HG02970 (cell line): ENCODE measurements around the gene LARGE1.

Source experiments
- ATAC-seq: cut with Tn5 transposase; IDR thresholded peaks from one replicate; pipeline ENCODE4 v1.9.1; 2021; ENCODE audit warnings: mild to moderate bottlenecking, moderate library complexity, moderate number of reproducible peaks; ENCODE audit not compliant: unreplicated experiment, low FRiP score

Gene LARGE1

DNA sequence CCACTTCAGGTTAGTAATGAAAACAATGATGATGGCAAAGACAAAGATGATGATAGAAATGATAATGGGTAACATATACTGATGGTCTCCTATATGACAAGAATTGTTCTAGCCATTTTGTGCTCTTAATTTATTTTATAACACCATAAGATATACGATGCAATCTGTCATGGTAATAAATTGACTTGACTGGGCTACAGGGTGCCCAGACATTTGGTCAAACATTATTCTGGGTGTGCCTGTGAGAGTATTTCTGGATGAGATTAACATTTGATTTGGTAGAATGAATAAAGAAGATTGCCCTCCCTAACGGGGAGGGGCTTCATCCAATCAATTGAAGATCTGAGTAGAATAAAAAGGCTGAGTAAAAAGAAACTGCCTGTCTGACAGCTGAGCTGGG, 237.3 kb downstream of the LARGE1 start:
- ATAC-seq, result no peak

DNA sequence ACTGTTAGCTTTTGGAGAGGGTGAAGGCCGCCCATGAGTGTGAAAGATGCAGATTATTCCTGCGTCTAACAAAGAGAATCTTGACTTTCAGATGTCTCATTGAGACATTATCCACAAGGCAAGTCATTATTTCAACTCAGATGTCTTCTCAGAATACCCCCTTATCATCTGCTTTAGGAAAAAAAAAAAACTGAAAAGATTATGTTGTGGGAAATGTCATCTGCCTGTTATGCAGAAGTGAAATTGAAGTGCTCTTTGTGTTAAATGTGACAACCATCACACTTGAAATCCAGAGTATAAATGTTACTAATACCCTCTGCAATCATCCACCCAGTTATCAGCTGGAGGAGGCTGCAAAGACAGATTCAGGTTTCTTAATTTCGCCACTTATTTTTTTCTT, 239.6 kb downstream of the LARGE1 start:
- ATAC-seq, result no peak

- ATAC-seq, result no peak
Observed at GRCh38 chr22:33678523-33678922, 241.8 kb downstream of the LARGE1 start.

DNA sequence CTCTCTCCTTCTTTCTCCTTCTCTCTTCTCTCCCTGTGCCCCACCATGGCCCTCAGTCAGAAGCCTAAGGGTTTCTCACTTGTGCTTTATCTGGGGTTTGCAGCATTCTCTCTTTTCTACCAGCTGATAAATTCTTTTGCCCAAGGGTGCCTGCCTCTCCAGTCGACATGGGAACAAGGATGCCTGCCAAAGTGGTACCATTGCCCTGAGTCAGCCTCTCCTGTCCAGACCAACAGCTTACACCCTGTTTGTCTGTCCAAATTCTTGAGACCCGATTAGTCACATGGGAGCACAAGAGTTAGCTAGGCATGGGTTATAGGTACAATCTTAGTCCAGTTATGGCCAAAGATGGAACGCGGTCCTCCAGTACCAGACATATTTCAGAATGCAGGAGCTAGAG, 242.7 kb downstream of the LARGE1 start:
- no peak for ATAC-seq

DNA sequence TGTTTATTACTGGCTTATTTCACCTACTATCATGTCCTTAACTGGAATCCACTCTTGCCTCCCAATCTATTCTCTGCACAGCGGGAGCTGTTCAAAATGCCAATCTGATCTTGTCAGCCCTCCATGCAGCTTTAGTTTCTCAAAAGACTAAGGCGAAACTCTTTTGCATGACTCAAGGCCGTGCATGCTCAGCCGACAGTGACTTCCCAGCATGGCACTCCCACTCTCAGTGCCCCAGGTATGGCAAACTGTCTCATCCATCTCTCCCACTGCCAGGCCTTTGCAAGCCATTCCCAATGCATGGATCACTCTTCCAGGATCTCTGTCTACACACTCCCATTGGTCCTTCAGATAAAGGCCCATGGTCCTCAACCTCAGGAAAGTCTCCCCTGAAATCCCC, 245.9 kb downstream of the LARGE1 start:
- no peak for ATAC-seq

DNA sequence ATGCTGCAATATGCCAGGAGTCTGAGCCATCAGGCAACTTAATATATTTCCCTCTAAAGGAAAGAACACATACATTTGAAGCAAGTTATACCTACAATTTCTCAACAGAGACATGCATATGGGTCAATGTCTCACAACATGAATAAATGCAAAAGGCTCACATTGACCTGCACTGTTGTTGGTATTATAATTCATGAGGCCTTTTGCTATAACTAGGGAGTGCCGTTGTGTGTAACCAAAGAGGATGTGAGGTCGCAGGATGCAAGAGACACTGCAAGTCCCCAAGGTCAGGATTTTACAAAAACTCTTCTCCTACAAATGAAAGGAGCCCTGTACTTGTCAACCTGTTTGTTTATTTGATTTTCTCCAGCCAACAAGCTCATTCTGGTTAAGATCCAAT, 250.5 kb downstream of the LARGE1 start:
- no peak for ATAC-seq

DNA sequence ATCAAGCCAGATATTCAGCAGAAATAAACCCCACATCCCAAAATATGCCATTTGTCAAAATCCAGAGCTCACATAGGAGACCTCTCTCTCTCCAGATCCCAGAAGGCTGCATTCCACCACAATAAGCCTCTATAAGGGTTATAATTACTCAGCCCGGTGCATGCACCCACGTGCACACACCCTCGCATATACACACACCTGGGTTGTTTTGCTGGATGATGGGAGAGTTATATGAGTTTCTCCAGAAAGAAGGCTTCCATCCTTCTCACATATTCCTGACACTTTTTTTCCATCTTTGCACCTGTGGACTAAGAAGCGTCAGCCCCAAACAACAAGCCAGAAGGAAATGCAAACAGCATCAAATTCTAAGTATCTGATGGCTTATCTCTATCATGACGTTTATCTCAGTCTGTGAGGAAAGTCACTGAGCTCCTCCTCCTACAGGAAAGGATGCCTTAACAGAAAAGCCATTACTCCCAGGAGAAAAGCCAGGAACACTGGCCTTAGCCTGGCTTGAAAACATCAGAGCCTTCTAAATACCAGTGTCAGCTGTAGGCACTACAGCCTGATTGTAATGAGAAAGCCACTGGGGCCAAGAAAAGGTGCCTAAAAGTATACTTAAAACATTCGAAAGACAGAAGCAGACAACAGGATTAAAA, 253.2 kb downstream of the LARGE1 start:
- no peak for ATAC-seq

- no peak for ATAC-seq
Observed at GRCh38 chr22:33666279-33666960, 253.9 kb downstream of the LARGE1 start.

GRCh38 chr22:33659448-33659847, 260.8 kb downstream of the LARGE1 start:
- no peak for ATAC-seq

DNA sequence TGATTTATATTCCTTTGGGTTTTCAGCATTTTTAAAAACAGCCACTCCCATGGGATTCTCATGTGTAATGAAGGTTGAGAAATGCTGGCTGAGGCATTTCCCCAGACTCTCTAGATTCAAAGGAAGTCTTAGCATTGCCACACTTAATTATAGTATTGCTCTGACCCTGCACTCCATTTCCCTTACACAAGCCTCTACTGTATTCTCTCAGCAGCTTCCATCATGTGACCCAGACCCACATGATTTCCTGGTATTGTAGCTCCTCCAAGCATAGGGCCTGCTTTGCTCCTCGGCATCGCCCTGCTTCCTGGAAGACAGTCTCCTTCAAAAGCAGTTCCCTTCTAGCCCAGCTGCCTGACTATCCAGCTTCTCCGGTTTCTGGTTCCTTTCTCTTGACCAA, 261.5 kb downstream of the LARGE1 start:
- no peak for ATAC-seq

DNA sequence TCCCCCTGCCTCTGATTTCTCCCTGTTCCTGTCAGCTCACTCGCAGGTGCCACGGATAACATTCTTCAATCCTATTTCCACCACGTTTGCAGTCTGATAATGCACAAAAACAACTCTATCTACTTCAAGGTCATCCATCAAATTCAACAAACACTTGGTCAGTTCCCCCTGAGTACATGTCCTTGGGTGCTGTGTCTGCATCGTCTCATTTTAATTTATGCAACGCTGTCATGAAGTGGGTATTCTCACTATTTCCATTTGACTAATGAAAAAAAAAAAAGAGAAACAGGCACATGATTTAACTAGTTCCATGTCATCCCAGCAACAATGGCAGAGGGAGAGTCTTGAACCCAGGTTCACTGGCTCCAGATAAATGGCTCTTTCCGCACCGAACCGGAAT, 262.6 kb downstream of the LARGE1 start:
- ATAC-seq, result no peak

DNA sequence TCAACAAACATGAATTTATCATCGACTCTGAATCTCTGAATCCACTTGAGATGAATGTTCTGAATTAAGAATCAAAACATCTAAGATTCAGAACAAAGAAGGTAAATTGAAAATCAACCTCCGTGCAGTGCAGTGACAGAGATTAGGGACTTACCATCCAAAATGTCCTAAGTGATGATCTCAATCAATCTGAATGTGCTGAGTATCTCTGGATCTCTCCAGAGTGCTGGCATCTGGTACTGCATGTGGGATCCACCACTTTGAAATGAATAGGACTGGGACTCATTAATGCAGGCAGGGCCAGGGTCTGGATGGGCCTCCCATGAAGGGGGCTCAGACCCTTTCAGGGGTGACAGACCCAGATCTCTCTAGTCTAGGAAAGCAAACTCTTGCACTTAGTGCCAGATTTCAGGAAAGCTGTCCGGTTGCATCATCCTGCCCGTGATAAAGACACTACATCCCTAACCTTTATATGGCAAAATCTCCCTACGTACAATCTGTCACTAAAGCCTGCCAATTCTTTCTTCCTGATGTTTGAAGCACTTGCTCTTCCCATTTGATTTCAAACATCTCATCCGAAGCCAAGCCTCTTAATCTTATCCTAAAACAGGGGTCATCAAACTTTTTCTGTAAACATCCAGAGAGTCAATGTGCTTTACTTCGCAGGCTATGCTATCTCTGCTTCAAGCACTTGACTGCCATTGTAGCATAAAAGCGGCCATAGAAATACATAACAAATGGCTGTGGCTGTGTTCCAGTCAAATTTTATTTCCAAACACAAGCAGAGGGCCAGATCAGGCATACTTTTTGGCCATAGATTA, 263.3 kb downstream of the LARGE1 start:
- ATAC-seq, result no peak

- ATAC-seq, result no peak
Observed at GRCh38 chr22:33654173-33654895, 265.9 kb downstream of the LARGE1 start.

GRCh38 chr22:33653532-33654063, 266.7 kb downstream of the LARGE1 start:
- no peak for ATAC-seq

GRCh38 chr22:33652615-33653014, 267.7 kb downstream of the LARGE1 start:
- no peak for ATAC-seq

DNA sequence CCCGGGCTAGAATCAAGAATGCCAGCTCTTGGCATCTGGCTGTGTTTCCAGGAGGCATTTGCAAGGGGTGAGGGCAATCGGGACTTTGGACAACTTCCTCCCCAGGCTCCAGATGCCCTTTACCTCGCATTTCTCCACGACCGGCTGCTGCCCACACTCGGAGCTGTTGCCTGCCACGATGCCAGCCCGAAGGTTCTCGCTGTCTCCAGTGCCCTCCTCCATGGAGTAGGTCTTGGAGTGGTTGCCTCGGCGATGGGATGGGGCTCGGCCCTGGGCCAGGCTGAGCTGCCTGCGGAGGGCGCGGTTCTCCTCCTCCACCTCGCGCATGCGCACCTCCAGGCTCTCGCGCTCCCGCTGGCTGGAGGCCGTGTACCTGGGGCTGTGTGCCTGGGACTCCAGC, 270.0 kb downstream of the LARGE1 start:
- no peak for ATAC-seq

DNA sequence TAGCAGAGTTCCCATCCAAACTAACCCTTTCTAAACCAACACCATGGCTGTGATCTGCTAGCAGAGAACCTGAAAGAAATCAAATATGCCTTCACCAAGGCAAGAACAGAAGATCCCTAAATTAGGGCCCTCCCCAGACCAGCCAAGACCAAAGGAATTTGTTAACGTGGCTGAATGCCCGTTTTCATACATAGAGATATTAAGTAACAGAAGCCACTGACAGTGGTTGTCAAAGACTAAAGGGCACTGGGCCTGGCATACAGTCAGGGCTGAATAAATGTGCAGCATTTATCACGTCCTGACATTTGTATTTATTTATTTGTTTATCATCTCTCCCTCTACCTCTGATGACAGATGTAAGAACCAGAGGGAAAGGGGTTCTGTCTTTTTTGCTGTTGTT, 271.8 kb downstream of the LARGE1 start:
- ATAC-seq, result no peak

GRCh38 chr22:33640900-33641299, 279.4 kb downstream of the LARGE1 start:
- ATAC-seq, result no peak

- ATAC-seq, result no peak
Observed at GRCh38 chr22:33639588-33640254, 280.6 kb downstream of the LARGE1 start.

- no peak for ATAC-seq
Observed at GRCh38 chr22:33635766-33636165, 284.5 kb downstream of the LARGE1 start.
